Occipital lobe (tissue), 2 donors: Measurements from ENCODE around the gene SYP. TPM values are rescaled to one million over a fixed set of nuclear protein-coding genes. Genes with fewer than 3 reads are reported as not detected.

ENCODE experiments used
- DNase-seq: peaks from one replicate; lab custom pipeline; 2025; lab: John Stamatoyannopoulos, UW
- total RNA-seq: library from RNA; depleted of rRNA; stranded (reverse); fragments of >200 nt; gene quantifications from one replicate; pipeline ENCODE4 v1.2.3, GENCODE V29; 2014

Gene SYP
- 158 TPM for total RNA-seq

DNA sequence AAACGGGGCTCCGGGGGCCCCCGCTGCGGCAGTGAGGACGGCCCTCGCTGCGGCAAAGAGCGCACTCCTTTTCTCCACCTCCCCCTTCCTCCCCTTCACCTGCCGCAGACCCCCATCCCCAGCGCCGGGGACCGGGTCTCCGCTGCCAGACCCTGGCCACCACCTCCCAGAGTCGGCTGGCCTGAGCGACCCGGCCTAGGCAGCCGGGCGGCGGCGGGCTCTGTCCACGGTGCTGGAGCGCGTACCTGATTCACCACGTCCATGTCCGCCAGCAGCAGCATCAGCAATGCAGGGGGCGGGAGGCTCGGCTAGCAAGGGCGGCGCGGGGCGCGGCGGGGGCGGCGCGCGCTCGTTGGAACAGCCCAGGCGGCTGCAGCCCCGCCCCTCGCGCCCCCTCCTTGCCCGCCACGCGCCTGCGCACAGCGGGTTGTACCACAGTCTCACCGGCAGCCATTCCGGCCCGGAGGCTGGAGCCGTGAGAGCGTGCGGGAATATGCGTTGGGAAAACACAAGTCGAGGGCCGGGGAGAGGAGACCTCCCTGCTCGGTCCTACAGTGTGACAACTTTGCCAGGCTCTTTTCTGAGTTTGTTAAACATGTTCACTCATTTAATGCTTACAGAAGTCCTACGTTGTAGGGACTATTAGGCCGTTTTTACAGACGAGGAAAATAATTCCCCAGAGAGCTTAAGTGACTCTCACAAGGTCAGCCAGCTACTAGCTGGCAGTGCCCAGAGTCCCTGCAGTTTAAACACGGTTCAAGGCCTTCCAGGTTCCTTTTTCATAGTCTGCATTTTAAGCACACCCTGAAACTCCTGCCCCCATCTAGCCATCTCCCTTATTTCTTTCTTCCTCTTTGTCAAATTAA is at the start of gene SYP:
Gene SYP, minus strand, starts transcription at position 288 of the 866 bp plus-strand sequence. Its CDS starts 7 bp downstream, at position 281.
- DNase-seq = peak; percentile 72

DNA sequence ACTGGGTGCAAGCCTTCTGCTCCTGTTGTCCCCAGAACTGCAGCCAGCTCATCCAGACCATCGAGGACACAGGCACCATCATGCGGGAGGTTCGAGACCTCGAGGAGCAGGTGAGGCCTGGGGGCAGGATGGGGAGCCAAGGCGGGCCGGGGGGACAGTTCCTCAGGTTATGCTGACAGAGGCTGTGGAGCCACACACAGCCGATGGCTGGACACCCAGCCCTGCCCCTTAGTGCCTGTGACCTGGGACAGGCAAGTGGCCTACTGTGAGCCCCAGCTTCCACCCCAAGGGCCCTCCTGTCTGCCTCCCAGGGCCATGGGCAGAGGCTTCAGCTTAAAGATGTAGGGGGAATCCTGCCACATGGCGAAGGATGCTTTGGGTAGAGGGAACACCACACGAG is 49.6 kb upstream of the SYP start:
- DNase-seq = no peak

DNA sequence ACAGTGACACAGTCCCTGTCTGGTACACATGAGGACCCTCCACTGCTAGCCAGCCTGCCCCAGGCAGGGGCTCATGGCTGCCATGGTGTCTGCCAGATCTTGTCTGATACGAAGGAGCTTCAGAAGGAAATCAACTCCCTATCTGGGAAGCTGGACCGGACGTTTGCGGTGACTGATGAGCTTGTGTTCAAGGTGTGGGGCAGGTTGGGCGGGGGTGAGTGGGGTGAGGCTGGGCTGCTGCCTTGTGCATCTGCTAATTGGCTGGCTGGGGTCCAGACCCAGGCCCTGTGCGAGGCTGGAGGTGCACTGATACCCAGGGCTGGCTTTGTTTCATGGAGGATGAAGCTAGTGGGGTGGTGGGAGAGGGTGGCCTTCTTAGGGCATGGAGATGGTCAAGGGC is 49.1 kb upstream of the SYP start:
- no peak for DNase-seq

DNA sequence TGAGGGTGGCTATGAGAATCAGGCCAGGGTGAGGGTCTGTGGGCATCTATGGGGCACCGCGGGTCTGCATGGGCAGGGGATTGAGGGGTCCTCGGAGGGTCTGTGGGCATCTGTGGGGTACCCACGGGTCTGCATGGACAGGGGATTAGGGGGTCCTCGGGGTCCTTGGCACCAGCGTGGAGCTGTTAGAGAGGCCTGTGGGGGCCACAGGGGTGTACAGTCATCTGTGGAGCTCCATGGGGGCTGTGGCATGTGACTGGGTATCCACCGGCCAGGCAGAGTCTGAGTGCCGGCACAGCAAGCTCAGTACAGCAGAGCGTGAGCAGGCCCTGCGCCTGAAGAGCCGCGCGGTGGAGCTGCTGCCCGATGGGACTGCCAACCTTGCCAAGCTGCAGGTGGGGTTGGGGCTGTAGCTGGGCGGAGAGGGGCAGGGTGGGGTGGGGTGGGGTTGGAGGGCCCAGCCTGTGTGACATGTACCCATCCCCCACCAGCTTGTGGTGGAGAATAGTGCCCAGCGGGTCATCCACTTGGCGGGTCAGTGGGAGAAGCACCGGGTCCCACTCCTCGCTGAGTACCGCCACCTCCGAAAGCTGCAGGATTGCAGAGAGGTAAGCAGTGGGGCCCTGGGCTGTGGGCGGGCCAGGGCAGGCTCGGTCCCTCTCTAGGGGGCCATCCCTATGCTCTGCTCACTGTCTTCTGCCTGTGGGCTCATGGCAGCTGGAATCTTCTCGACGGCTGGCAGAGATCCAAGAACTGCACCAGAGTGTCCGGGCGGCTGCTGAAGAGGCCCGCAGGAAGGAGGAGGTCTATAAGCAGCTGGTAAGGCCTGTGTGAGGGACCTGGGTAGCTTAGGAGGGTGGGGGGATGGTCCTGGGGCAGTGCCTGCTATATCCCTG is 48.2 kb upstream of the SYP start:
- DNase-seq = no peak

DNA sequence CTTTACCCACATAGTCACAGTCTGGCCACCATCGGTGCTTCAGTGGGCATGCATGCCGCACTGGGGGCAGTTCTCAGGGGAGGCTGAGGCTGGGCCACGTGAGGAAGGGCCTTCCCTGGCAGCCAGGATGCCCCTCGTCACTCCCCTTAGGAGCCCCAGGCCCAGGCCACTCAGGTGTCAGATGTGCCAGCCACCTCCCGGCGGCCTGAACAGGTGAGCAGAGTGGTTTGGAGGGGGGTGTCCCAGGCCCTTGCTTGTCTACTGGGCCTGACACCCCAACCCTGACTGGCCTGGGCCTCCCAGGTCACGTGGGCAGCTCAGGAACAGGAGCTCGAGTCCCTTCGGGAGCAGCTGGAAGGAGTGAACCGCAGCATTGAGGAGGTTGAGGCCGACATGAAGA is 47.4 kb upstream of the SYP start:
- no peak for DNase-seq

DNA sequence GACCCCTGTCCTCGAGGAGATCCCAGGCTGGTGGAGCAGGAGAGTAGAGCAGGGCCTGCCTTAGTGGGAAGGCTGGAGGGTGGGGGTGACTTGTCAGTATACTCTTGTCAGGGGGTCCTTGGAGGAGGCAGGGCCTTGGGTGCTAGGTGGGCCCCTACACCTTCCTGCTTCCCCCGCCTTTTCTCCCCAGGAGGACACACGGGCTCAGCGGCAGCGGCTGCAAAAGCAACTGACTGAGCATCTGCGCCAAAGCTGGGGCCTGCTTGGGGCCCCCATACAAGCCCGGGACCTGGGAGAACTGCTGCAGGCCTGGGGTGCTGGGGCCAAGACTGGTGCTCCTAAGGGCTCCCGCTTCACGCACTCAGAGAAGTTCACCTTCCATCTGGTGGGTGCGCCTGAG is 46.5 kb upstream of the SYP start:
- DNase-seq = no peak

DNA sequence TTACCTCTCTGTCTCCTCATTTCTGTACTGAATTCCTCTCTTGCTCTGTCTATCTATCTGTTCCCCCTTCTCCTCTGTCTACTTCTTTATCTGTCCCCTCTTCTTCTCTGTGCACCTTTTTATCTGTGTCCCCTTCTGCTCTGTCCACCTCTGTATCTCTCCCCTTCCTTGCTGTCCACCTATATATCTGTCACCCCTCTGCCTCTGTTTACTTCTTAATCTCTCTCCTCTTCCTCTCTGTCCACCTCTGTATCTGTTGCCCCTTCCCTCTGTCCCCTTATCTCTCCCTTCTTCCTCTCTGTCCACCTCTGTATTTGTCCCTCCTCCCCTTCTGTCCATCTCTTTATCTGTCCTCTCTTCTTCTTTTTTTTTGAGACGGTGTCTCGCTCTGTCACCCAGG is 44.2 kb upstream of the SYP start:
- DNase-seq = no peak

DNA sequence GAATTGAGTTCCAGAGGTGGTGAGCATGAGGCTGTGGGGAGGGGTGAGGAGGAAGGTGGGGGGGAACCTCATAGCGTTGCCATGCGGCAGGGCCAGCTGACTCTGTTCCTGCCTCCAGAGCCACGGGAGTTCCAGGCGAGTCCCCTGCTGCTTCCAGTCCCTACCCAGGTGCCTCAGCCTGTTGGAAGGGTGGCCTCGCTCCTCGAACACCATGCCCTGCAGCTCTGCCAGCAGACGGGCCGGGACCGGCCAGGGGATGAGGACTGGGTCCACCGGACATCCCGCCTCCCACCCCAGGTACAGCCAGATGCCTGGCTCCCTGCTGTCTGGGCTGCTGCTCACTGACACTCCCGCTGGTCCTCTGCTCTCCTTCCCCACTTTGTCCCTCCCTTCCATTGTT is 43.2 kb upstream of the SYP start:
- DNase-seq = no peak

DNA sequence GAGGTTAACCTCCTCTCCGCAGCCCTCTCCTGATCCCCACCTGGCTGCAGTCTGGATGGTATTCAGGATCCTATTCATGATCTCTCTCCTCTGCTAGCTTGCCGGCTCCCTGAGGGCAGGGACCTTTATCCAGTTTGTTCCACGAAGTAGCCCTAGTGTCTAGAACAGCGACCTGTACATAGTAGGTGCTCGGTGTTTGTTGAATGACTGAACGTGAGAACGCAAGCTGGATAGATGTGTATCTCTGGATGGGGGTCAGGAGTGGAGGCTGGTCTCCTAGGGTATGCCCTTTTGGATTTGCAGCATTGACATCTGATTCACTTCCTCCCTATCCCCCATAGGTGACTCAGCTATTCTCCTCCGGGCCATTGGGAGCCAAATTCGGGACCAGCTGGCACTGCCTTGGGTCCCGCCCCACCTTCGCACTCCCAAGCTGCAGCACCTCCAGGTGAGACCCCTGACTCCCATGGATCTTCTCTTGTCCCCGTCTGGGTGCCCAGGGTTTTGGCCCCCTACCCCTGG is 42.6 kb upstream of the SYP start:
- DNase-seq = no peak

DNA sequence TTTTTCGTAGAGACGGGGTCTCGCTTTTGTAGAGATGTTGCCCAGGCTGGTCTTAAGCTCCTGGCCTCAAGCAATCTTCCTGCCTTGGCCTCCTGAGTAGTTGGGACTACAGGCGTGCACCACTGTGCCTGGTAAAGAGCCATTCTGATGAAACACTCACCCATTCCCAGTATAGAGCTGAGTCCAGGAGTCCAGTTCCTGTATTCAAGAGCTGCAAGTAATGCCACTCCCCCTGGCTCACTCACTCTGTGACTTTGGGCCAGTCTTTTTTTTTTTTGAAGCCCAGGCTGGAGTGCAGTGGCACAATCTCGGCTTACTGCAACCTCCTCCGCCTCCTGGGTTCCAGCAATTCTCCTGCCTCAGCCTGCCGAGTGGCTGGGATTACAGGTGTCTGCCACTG is 38.7 kb upstream of the SYP start:
- DNase-seq = no peak

DNA sequence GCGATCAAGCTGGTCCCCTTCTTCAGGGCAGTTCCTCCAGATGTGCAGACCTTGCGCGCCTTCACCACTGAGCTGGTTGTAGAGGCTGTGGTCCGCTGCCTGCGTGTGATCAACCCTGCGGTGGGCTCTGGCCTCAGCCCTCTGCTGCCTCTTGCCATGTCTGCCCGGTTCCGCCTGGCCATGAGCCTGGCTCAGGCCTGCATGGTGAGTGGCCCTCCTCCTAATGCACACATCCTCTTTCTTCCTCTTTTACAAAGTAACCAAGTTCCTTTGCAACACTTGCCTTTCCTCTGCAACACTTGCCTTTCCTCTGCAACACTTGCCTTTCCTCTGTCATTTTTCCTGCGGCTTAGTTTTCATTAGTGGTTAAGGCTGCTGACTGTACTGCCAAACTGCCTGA is 37.1 kb upstream of the SYP start:
- no peak for DNase-seq

DNA sequence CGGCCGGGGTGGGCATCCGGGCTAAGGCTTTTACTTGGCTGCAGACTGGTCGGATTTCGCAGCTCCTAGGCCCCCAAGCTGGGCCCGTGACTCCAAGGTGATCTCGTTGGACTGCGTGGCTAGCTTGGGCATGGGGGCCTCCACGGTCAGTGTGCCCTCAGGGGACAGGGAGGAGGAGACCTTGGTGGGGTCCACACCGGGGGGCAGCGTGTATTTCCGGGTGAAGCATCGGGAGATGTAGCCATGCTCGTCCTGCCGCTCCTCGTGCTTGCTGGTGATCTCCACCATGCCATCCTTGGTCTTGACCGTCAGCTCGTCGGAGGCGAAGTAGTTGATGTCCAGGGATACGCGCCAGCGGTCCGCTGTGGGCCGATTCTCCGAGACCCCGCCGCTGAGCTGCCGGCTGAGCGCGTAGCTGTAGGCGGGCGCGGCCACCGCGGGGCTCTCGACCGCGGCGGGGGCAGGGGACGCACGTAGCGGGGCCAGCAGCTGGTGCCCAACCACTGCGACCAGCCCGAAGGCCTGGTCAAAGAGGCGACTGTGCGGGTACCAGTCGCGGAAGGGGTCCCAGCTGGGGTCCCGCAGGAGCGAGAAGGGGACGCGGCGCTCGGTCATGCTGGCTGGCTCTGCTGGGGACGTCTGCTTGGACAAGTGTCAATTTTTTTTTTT is 34.0 kb upstream of the SYP start:
- DNase-seq = no peak

DNA sequence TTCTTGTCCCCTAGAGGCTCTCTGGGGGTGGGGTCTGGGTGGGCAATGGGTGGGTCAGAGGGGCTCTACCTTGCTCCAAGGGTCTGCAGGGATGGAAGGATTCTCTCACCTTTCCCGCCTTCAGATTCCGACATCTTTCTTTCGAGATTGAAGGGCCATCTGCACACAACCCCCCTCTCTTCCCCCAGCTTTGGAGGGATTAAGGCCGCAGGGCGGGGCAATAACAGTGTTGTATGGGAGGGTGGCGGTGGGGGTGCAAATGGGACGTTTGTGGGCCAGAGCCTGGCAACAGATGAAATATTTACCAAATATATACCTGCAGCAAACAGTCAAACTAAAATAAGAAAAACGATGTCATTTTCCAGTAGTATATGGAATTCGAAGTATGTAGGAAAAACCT is 33.2 kb upstream of the SYP start, which contains the start of gene CACNA1F:
Gene CACNA1F, minus strand, starts transcription at position 165 of the 400 bp plus-strand sequence. Its CDS starts 31 bp downstream, at position 134.
- DNase-seq = no peak

DNA sequence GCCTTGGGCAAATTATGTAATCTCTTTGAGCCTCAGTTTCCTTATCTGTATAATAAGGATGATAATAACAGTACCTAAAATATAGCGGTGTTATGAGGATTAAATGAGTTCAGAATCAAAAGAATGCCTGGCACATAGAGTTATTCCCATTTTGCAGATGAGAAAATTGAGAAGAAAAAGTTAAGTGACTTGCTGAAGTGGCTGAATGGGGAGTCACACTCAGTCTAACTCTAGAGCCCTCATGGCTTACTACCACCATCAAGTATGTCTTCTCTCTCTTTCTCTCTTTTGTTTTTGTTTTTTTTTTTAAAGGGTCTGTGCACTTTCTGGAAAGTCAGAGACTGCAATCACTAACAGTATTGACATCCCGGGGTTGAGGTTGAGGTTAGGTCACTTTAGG is 32.5 kb upstream of the SYP start:
- DNase-seq = no peak

DNA sequence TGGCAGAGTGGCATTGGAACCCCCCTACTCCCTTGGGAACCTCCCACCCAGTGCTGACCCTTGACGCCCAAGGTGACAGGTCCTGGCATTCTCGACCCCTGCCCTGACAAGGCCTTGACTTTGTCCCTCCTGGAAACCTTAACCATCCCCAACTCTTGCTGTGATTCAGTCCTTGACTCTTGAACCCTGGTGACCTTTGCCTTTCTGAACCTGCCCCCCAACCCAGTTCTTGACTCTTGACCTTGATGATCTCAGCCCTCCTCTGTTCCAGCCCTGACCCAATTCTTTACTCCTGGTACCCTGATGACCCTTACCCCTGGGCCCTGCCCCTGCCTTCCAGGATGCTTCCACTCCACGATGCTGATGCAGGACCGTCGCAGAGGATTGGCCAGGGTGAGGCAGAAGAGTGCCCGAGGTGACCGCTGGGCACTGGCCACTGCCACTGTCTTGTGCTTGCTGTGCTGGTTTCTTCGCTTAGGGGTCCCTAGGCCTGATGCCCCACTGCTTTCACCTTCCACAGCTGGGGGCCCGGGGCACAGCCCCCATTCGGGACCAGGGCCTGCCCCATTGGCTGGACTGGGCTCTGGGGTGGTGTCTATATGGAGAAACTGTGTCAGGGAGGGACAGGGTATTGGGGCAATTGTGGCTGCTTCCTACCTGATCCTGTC is 31.5 kb upstream of the SYP start:
- DNase-seq = no peak

DNA sequence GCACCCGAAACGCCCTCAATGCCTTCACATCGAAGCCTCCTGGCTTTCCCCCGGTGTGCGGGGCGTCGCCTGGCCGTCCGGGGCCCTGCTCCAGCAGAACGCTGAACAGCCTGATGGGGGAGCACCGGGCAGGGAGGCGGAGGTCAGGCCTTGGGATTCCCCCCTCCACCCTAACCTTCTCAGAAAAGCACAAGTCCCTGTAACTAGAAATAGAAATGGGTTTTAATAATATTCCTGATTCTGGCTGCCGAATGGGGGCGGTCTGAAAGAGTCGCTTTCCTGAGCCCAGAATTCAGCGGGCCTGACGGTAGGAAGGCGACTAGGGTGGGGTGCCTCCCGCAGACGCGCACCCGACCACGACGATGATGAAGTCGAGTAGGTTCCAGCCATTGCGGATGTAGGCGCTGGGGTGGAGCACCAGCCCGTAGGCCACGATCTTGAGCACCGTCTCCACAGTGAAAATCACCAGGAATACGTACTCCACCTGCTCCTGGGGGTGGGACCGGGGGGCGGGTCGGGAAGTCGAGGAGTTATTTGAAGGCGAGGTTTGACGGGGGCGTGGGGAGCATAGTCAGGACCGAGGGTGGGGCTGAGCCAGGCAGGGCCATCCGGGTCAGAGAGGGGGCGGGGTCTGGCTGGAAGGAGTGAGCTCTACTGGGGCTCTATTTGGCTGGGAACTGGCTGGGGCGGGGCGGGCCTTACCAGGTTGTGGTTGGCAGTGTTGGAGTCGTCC is 30.7 kb upstream of the SYP start:
- no peak for DNase-seq

DNA sequence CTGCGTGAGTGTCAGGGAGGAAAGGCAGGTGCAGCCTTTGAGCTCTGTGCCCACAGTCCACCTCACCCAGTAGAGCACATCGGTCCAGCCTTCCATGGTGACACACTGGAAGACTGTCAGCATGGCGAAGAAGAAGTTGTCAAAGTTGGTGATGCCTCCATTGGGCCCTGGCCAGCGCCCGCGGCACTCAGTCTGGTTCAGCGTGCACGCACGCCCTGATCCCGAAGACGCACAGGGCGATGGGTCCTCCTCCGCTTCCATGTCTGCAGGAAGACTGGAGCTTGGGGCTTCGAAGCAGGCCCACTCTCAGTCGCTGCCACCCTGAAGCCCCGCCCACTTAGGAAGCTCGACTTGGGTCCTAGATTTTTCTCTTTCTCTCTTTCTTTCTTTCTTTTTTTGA is 28.2 kb upstream of the SYP start:
- no peak for DNase-seq

DNA sequence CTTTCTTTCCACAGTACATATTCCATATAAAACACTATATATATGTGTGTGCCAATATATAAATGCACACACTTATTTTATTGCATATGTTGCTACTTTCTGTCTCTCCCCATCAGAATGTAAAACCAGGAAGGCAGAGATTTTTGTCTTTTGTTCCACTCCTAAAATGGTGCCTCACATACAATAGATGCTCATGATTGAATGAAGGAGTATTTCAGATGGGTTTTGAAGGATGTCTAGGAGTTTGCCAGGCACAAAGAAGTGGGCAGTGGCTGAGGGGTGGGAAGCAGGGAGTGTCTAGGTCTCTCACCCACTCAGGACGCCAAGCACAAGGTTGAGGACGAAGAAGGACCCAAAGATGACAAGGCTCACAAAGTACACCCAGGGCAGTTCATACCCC is 27.7 kb upstream of the SYP start:
- DNase-seq = no peak

DNA sequence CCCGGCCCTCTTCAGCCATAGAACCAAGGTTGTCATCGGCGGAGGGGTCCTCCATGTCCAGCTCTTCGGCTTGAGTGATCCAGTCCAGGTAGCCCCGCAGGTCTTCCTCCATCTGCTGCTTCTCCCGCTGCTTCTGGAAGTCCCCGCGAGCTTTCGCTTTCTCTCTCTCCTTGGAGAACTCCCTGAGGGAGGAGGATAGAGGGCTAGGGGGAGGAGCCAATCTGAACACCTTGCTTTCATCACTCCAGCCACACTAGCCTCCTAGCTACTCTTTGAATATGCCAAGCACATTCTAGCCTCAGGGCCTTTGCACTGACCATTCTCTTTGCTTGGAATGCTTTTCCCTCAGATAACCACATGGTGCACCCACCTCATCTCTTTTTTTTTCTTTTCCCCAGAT is 27.0 kb upstream of the SYP start:
- no peak for DNase-seq

DNA sequence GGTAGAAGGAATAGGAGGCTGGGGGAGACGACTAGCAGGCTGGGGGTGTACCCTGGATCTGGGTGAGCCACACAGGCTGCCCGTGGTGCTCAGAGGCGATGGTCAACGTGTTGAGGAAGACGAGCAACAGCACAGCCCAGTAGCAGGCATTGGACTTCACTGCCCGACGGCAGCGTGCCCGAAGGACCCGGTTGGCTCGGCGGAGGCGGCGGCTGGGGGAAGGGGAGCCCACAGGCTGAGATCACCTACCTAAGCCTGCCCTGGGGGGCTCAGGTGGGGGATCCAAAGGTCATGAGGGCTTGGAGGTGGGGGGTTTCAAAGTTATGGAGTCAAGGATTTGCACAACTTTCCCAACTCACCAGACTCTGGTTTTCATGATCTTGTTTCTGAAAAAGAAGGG is 25.9 kb upstream of the SYP start:
- no peak for DNase-seq
